BJ (cell line): ENCODE results near the gene ADARB2. TPM values are rescaled to one million over a fixed set of nuclear protein-coding genes. Genes with fewer than 3 reads are reported as not detected.

Experiments used
- CTCF ChIA-PET: fragments of 350-600 bp; formaldehyde crosslinking; extraction: SDS; loops from one replicate; lab custom pipeline; 2021; ENCODE audit warnings: antibody characterized with exemption, inconsistent platforms; lab: Yijun Ruan, JAX
- POLR2A ChIA-PET: fragments of 300-600 bp; sonication (Branson Sonifier 250); formaldehyde crosslinking; extraction: SDS; loops from one replicate; lab custom pipeline; 2021; ENCODE audit warnings: antibody characterized with exemption; lab: Charles Lee
- DNase-seq: peaks from one replicate; pipeline ENCODE4 v3.0.0-alpha.2; 2011; ENCODE audit warnings: low read depth
- H3K27me3 ChIP-seq: 2 replicates; pipeline ENCODE4 v1.6.0; 2011; ENCODE audit warnings: low read length; ENCODE audit not compliant: control insufficient read depth, insufficient read depth
- H3K36me3 ChIP-seq: 2 replicates; pipeline ENCODE4 v1.5.1; 2011; ENCODE audit warnings: low read length; ENCODE audit not compliant: control insufficient read depth, insufficient read depth
- H3K4me3 ChIP-seq: 2 replicates; pipeline ENCODE4 v1.5.1; 2011; ENCODE audit warnings: low read depth, mild to moderate bottlenecking, control low read depth, low read length
- polyA plus RNA-seq: library from polyadenylated mRNA; depleted of rRNA; stranded (reverse); fragments of >200 nt; gene quantifications from 2 replicates; pipeline ENCODE4 v1.2.3, GENCODE V29; 2011
- TF ChIP-seq, protein P1 (sequence below): IDR thresholded peaks from 2 replicates; pipeline ENCODE4 v1.5.1; 2011; ENCODE audit warnings: low read depth, mild to moderate bottlenecking, control low read depth, inconsistent platforms, low read length, moderate library complexity; ENCODE audit not compliant: insufficient read depth

ADARB2 gene
- polyA plus RNA-seq, 1 experiment: not detected

DNA sequence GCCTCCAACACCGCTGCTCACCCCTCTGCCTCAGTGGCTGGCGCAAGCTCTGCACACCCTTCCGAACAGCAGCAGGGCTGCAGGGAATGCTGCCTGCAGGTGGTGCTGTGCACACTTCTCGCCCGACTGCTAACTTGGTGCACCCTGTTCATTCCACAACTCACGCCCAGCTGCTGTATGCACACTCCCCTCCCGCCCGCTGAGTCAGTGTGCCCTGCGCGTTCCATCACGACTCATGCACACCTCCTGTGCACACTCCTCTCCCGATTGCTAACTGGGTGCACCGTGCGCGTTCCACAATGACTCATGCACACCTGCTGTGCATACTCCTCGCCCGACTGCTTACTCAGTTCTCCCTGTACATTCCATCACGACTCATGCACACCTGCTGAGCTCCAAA lies 21.5 kb downstream of the ADARB2 start:
- Histone ChIP-seq H3K36me3 (no peaks in the 10 kb centered on the region), H3K4me3 (no peak overlapping the region), H3K27me3 (no peaks in the 10 kb centered on the region)
- TF ChIP-seq, protein P1, sequence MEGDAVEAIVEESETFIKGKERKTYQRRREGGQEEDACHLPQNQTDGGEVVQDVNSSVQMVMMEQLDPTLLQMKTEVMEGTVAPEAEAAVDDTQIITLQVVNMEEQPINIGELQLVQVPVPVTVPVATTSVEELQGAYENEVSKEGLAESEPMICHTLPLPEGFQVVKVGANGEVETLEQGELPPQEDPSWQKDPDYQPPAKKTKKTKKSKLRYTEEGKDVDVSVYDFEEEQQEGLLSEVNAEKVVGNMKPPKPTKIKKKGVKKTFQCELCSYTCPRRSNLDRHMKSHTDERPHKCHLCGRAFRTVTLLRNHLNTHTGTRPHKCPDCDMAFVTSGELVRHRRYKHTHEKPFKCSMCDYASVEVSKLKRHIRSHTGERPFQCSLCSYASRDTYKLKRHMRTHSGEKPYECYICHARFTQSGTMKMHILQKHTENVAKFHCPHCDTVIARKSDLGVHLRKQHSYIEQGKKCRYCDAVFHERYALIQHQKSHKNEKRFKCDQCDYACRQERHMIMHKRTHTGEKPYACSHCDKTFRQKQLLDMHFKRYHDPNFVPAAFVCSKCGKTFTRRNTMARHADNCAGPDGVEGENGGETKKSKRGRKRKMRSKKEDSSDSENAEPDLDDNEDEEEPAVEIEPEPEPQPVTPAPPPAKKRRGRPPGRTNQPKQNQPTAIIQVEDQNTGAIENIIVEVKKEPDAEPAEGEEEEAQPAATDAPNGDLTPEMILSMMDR: no peak
- ChIA-PET POLR2A (no interaction called here), CTCF (interaction anchor here (1.0 kb wide), 1 partner anchor 11 kb away, joined by 3 read pairs; no protein-coding TSS in a partner anchor)
- DNase-seq: no peak

DNA sequence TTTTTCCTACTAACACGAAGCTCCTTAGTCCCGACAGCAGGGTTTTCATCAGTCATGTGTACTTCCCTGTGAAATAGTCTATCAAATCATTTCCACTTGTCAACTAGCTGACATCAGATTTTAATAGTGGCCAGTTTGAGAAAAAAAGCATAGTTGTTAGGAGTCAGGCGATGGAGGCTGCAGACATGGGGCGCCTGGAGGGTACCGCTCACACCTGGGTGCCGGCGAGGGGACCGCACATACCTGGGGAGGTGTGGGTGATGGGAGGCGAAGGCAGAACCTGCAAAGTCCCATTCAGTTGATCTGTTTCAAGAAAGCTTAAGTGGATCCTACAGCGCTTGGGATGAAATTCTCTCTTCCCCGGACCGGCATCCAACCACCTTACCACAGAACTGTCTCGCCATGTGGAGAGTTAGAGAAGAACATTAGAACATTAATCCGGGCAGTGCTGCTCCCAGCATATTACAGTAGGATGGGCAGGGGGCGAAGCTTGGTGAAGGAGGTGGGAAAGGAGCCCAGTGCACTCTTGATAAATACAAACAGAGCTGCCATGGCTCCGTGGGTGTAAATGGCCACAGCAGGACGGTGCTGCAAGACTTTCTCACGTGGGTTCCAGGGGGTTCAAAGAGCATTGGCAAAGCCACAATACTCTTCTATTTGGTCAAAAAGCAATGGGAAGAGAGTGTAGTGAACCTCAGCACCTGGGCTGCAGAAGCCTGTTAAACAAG lies 24.2 kb downstream of the ADARB2 start:
- POLR2A ChIA-PET: no interaction called here
- Histone ChIP-seq H3K27me3 (no peaks in the 10 kb centered on the region), H3K4me3 (no peak overlapping the region), H3K36me3 (no peaks in the 10 kb centered on the region)
- CTCF ChIA-PET: no interaction called here
- DNase-seq: no peak
- TF ChIP-seq, protein P1: no peak

DNA sequence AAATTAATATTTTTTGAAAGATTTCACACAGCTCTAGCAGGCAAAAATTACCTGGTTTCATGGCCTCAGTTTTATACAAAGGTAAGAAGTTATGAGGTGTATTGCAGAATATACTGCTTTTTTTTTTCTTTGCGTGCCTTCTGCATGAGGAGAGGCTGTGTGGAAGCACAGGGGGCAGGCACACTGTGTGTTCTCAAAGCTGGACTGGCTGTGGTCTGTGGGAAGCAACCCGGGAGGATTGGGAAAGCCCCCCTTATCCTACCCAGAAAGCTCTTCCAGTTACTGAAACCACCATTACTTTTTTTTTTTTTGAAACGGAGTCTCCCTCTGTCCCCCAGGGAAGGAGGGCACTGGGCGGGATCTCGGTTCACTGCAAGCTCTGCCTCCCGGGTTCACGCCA lies 25.0 kb downstream of the ADARB2 start:
- TF ChIP-seq, protein P1: no peak
- Histone ChIP-seq H3K36me3 (no peaks in the 10 kb centered on the region), H3K4me3 (no peak overlapping the region), H3K27me3 (no peaks in the 10 kb centered on the region)
- no peak for DNase-seq
- ChIA-PET POLR2A (no interaction called here), CTCF (no interaction called here)

DNA sequence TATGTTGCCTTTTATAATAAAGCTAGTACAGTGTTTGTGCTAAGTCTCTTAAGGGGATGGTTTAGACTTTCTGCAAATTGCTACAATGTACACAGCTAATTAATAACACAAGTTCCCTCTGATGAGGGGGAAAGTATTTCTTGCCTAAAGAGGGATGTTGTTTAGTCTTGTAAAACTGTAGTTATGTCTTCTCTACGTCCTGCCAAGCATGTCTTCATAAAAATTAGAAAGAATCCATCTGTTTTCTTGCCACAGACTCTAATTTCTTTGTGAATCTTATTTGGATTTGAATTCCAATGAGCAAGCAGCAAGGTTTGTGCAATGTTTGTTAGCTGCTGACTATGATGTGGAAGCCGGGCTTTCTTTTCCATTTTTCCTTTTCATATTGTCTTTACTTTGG lies 28.2 kb downstream of the ADARB2 start:
- no peaks in the 10 kb centered on the region for H3K27me3 ChIP-seq
- ChIA-PET CTCF (interaction anchor here (1.0 kb wide), 1 partner anchor 12 kb away, joined by 3 read pairs; no protein-coding TSS in a partner anchor), POLR2A (no interaction called here)
- H3K36me3 ChIP-seq: no peaks in the 10 kb centered on the region
- no peak overlapping the region for H3K4me3 ChIP-seq
- DNase-seq: no peak
- TF ChIP-seq, protein P1: no peak

DNA sequence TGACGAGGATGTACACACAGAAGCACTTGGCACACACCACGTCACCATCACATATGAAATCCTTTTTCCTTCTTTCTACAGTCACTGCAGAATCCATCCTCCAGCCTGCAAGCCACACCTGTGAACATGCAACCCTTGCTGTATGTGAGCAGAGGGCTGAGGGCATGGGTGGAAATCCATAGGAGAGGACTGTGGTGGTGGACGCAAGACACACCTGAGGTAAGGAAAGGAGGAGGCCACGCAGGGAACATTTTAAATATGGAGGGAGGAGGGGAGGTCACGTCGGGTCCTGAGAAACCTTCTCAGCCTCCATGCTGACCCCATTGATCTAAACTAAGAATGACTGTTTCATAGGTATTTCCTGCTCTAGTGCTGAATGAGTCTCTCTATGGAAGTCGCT lies 28.6 kb downstream of the ADARB2 start:
- H3K36me3 ChIP-seq: no peaks in the 10 kb centered on the region
- TF ChIP-seq, protein P1: no peak
- POLR2A ChIA-PET: no interaction called here
- H3K27me3 ChIP-seq: no peaks in the 10 kb centered on the region
- DNase-seq: no peak
- CTCF ChIA-PET: interaction anchor here (1.0 kb wide), 1 partner anchor 12 kb away, joined by 3 read pairs; no protein-coding TSS in a partner anchor
- no peak overlapping the region for H3K4me3 ChIP-seq
